Measurements from ENCODE around the gene RAB3C.

The RAB3C gene

GRCh38 chr5:58857609-58858008 lies 274.7 kb downstream of the RAB3C start:
- no peak overlapping the region for H3K4me3 ChIP-seq
- DNase-seq (ENCODE audit: low spot score) = no peak
- no peak overlapping the region for H3K27ac ChIP-seq
- no peak for TF ChIP-seq CTCF (IDR thresholded peaks at IDR 0.05)

- DNase-seq (ENCODE audit: low spot score) = no peak
- Histone ChIP-seq H3K4me3 (no peak overlapping the region), H3K27ac (no peak overlapping the region)
- no peak for TF ChIP-seq CTCF (IDR thresholded peaks at IDR 0.05)
Observed at GRCh38 chr5:58860680-58861079, 277.8 kb downstream of the RAB3C start.

GRCh38 chr5:58868931-58869330 lies 286.1 kb downstream of the RAB3C start:
- DNase-seq (ENCODE audit: low spot score) = no peak
- H3K4me3 ChIP-seq = no peak overlapping the region
- H3K27ac ChIP-seq = no peak overlapping the region
- no peak for TF ChIP-seq CTCF (IDR thresholded peaks at IDR 0.05)

GRCh38 chr5:58871648-58872242 lies 288.9 kb downstream of the RAB3C start:
- no peak for DNase-seq (ENCODE audit: low spot score)
- Histone ChIP-seq H3K4me3 (no peak overlapping the region), H3K27ac (no peak overlapping the region)
- peak; percentile 41 for TF ChIP-seq CTCF (IDR thresholded peaks at IDR 0.05)

GRCh38 chr5:58872670-58873273 lies 289.9 kb downstream of the RAB3C start:
- no peak for TF ChIP-seq CTCF (IDR thresholded peaks at IDR 0.05)
- Histone ChIP-seq H3K4me3 (no peak overlapping the region), H3K27ac (no peak overlapping the region)
- no peak for DNase-seq (ENCODE audit: low spot score)

- TF ChIP-seq CTCF (IDR thresholded peaks at IDR 0.05) = no peak
- DNase-seq (ENCODE audit: low spot score) = no peak
- Histone ChIP-seq H3K4me3 (no peak overlapping the region), H3K27ac (no peak overlapping the region)
Observed at GRCh38 chr5:58875599-58875998, 292.7 kb downstream of the RAB3C start.

- DNase-seq (ENCODE audit: low spot score) = no peak
- Histone ChIP-seq H3K27ac (no peak overlapping the region), H3K4me3 (no peak overlapping the region)
- TF ChIP-seq CTCF (IDR thresholded peaks at IDR 0.05) = no peak
Observed at GRCh38 chr5:58885260-58885659, 302.4 kb downstream of the RAB3C start.

Measured in coronary artery (tissue), 2 donors.